ENCODE results near the gene DEDD2. TPM values are rescaled to one million over a fixed set of nuclear protein-coding genes. Genes with fewer than 3 reads are reported as not detected.

Gene DEDD2
- polyA plus RNA-seq, 1 of the 3 experiments (the other 2 are of a cell fraction): 30.2 TPM

DNA sequence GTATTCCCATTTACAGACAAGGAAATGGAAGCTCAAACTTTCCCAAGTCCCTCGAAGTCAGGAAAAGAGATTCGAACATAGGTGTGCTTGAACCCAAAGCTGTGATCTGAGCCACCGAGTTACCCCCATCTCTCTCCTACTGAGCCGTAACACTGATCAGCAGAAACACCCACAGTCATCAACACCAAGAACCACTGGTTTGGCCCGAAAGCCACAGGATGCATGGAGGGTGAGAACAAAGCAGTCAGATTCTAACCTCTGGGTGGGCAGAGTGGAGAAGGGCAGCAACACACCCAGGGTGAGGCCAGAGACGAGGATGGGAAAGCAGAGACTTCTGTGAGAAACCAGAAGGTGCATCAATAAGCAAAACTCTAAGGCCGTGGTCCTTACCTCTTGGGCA, 57.5 kb downstream of the DEDD2 start:
- no peak overlapping the region for H3K27ac ChIP-seq (ENCODE audit: low read depth in 2 of 2, low read length in 1 of 2)
- peaks cover 45% of the 10 kb centered on the region for H3K27me3 ChIP-seq (ENCODE audit: insufficient read depth)
- H4K20me1 ChIP-seq (ENCODE audit: insufficient read depth): no peaks in the 10 kb centered on the region
- ChIA-PET CTCF (interaction anchor here (0.6 to 2.8 kb wide), 5 partner anchors 9 to 25 kb away, joined by 3 to 14 read pairs (median 4); no protein-coding TSS in a partner anchor), POLR2A (no interaction called here)
- no peak for DNase-seq
- H3K79me2 ChIP-seq (ENCODE audit: insufficient read depth): no peaks in the 10 kb centered on the region
- WGBS (ENCODE audit: low lambda C conversion rate): 46% methylated on average over 7 of the region's 7 CpGs
- no peaks in the 10 kb centered on the region for H3K9me2 ChIP-seq
- no peak overlapping the region for H3K9ac ChIP-seq
- no peak overlapping the region for H3K4me2 ChIP-seq
- H3K4me3 ChIP-seq (ENCODE audit: low read depth in 2 of 2, low read length in 1 of 2): no peak overlapping the region
- no peak overlapping the region for H2AFZ ChIP-seq (ENCODE audit: low read depth)
- H3F3A ChIP-seq (replicated peaks; ENCODE audit: insufficient read depth): no peaks in the 10 kb centered on the region
- no peaks in the 10 kb centered on the region for H3K36me3 ChIP-seq (replicated peaks in 1 of 2; ENCODE audit: control insufficient read depth in 1 of 2, insufficient read depth in 2 of 2, low read length in 1 of 2)
- H3K4me1 ChIP-seq (ENCODE audit: control insufficient read depth in 1 of 2, insufficient read depth in 2 of 2, low read depth in 1 of 2, low read length in 1 of 2): peaks cover 0 to 2% of the 10 kb centered on the region in 2 experiments; a peak in 1 of 4 replicates
- no peak for TF ChIP-seq SIN3A (IDR thresholded peaks at IDR 0.05; ENCODE audit: borderline replicate concordance, low read depth, low read length)
- no peak for TF ChIP-seq CHD2 (IDR thresholded peaks at IDR 0.05; ENCODE audit: low read length, partially characterized antibody)
- TF ChIP-seq TCF12 (IDR thresholded peaks at IDR 0.05): no peak
- no peak for TF ChIP-seq ELF1 (IDR thresholded peaks at IDR 0.05)
- TF ChIP-seq, protein P1, sequence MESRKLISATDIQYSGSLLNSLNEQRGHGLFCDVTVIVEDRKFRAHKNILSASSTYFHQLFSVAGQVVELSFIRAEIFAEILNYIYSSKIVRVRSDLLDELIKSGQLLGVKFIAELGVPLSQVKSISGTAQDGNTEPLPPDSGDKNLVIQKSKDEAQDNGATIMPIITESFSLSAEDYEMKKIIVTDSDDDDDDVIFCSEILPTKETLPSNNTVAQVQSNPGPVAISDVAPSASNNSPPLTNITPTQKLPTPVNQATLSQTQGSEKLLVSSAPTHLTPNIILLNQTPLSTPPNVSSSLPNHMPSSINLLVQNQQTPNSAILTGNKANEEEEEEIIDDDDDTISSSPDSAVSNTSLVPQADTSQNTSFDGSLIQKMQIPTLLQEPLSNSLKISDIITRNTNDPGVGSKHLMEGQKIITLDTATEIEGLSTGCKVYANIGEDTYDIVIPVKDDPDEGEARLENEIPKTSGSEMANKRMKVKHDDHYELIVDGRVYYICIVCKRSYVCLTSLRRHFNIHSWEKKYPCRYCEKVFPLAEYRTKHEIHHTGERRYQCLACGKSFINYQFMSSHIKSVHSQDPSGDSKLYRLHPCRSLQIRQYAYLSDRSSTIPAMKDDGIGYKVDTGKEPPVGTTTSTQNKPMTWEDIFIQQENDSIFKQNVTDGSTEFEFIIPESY (IDR thresholded peaks at IDR 0.05; ENCODE audit: borderline replicate concordance, low read depth): no peak
- no peak for TF ChIP-seq GABPA (IDR thresholded peaks at IDR 0.05; ENCODE audit: low read depth)
- no peak for TF ChIP-seq RFX5 (IDR thresholded peaks at IDR 0.05; ENCODE audit: low read length)
- TF ChIP-seq RCOR1 (IDR thresholded peaks at IDR 0.05; ENCODE audit: low read length): no peak
- TF ChIP-seq SMC3 (IDR thresholded peaks at IDR 0.05; ENCODE audit: low read depth, low read length): no peak
- no peaks in the 10 kb centered on the region for H3K9me3 ChIP-seq

GRCh38 chr19:42158926-42159325, 58.6 kb downstream of the DEDD2 start:
- Histone ChIP-seq H3K27me3 (ENCODE audit: insufficient read depth) (peaks cover 55% of the 10 kb centered on the region), H3K4me1 (ENCODE audit: control insufficient read depth in 1 of 2, insufficient read depth in 2 of 2, low read depth in 1 of 2, low read length in 1 of 2) (peaks cover 0 to 10% of the 10 kb centered on the region in 2 experiments; a peak in 1 of 4 replicates), H3K27ac (ENCODE audit: low read depth in 2 of 2, low read length in 1 of 2) (no peak overlapping the region), H2AFZ (ENCODE audit: low read depth) (no peak overlapping the region), H3K36me3 (replicated peaks in 1 of 2; ENCODE audit: control insufficient read depth in 1 of 2, insufficient read depth in 2 of 2, low read length in 1 of 2) (no peaks in the 10 kb centered on the region), H4K20me1 (ENCODE audit: insufficient read depth) (no peaks in the 10 kb centered on the region), H3K4me3 (ENCODE audit: low read depth in 2 of 2, low read length in 1 of 2) (no peak overlapping the region), H3K79me2 (ENCODE audit: insufficient read depth) (no peaks in the 10 kb centered on the region), H3K9me2 (no peaks in the 10 kb centered on the region), H3K4me2 (no peak overlapping the region), H3K9ac (no peak overlapping the region), H3F3A (replicated peaks; ENCODE audit: insufficient read depth) (no peaks in the 10 kb centered on the region), H3K9me3 (no peaks in the 10 kb centered on the region)
- ChIA-PET POLR2A (no interaction called here), CTCF (interaction anchor here (1.0 to 2.8 kb wide), 6 partner anchors 8 to 50 kb away, joined by 3 to 14 read pairs (median 4); partner anchors contain the start of gene POU2F2)
- no peak for TF ChIP-seq MEF2A (IDR thresholded peaks at IDR 0.05; ENCODE audit: borderline replicate concordance, low read depth)
- 22% methylated on average over 2 of the region's 2 CpGs for WGBS (ENCODE audit: low lambda C conversion rate)
- DNase-seq: no peak

DNA sequence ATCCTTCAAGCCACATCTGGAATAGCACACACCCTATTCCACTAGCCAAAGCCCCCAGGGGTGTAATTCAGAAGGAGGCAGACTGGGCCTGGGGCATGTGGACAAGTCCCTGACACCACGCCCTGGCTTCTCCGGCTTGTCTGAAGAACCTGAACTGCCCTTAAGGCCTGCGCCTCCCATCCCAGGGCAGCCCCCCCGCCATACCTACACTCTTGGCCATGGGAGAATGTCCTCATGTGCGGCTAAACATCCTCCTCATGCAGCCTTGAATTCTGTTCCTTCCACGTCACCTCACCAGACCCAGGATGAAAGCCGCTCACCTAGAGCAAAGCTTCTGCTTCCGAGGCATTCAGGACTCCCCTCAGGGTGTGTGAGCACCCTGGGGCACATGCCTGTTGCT, 60.9 kb downstream of the DEDD2 start:
- 73% methylated on average over 7 of the region's 8 CpGs for WGBS (ENCODE audit: low lambda C conversion rate)
- H3K27me3 ChIP-seq (ENCODE audit: insufficient read depth): peaks cover 55% of the 10 kb centered on the region
- H3K4me3 ChIP-seq (ENCODE audit: low read depth in 2 of 2, low read length in 1 of 2): no peak overlapping the region
- H4K20me1 ChIP-seq (ENCODE audit: insufficient read depth): no peaks in the 10 kb centered on the region
- H3F3A ChIP-seq (replicated peaks; ENCODE audit: insufficient read depth): no peaks in the 10 kb centered on the region
- H3K36me3 ChIP-seq (replicated peaks in 1 of 2; ENCODE audit: control insufficient read depth in 1 of 2, insufficient read depth in 2 of 2, low read length in 1 of 2): no peaks in the 10 kb centered on the region
- ChIA-PET POLR2A (no interaction called here), CTCF (interaction anchor here (1.1 to 2.8 kb wide), 2 partner anchors 24 to 49 kb away, joined by 4 to 10 read pairs; no protein-coding TSS in a partner anchor)
- peaks cover 0 to 14% of the 10 kb centered on the region in 2 experiments; a peak in 1 of 4 replicates for H3K4me1 ChIP-seq (ENCODE audit: control insufficient read depth in 1 of 2, insufficient read depth in 2 of 2, low read depth in 1 of 2, low read length in 1 of 2)
- no peak overlapping the region for H3K9ac ChIP-seq
- H2AFZ ChIP-seq (ENCODE audit: low read depth): no peak overlapping the region
- no peak overlapping the region for H3K27ac ChIP-seq (ENCODE audit: low read depth in 2 of 2, low read length in 1 of 2)
- no peaks in the 10 kb centered on the region for H3K9me2 ChIP-seq
- H3K9me3 ChIP-seq: no peaks in the 10 kb centered on the region
- no peak for DNase-seq
- H3K4me2 ChIP-seq: no peak overlapping the region
- H3K79me2 ChIP-seq (ENCODE audit: insufficient read depth): no peaks in the 10 kb centered on the region
- TF ChIP-seq GATA2 (CRISPR knock-in tag; IDR thresholded peaks at IDR 0.05) (no peak), SMC3 (IDR thresholded peaks at IDR 0.05; ENCODE audit: low read depth, low read length) (no peak), CTCF (IDR thresholded peaks at IDR 0.05) (no peak), NFIC (IDR thresholded peaks at IDR 0.05; ENCODE audit: borderline replicate concordance) (no peak), FOXM1 (IDR thresholded peaks at IDR 0.05; ENCODE audit: low read depth) (no peak), RAD21 (IDR thresholded peaks at IDR 0.05; ENCODE audit: low read length) (no peak), NRF1 (IDR thresholded peaks at IDR 0.05; ENCODE audit: low read depth, low read length) (no peak), FOXJ3 (CRISPR knock-in tag; IDR thresholded peaks at IDR 0.05) (no peak)
- TF ChIP-seq, protein P1 (IDR thresholded peaks at IDR 0.05; ENCODE audit: borderline replicate concordance, low read depth): no peak
